Breast epithelium (tissue), 4 donors: ENCODE results near the gene TBC1D7. TPM values are rescaled to one million over a fixed set of nuclear protein-coding genes. Genes with fewer than 3 reads are reported as not detected.

Experiments
- DNase-seq, 2 donors: peaks; one replicate each; pipeline ENCODE4 v3.0.0-alpha.2; 2019; ENCODE audit warnings: low spot score in 2 of 2
- H3K27ac ChIP-seq, 2 donors: fragments of 200-600 bp; sonication (generic) in 1 of 2; one replicate each; pipeline ENCODE4 v1.5.1; 2016 to 2019; ENCODE audit warnings: mild to moderate bottlenecking in 1 of 2
- H3K27me3 ChIP-seq, 2 donors: fragments of 200-600 bp; sonication (generic) in 1 of 2; one replicate each; pipeline versions ENCODE4 v1.5.1 to v1.6.0; 2017 to 2019; ENCODE audit warnings: control low read depth in 1 of 2, mild to moderate bottlenecking in 1 of 2
- H3K36me3 ChIP-seq: fragments of 200-600 bp; one replicate; pipeline ENCODE4 v1.5.1; 2019
- H3K4me1 ChIP-seq, 2 donors: fragments of 200-600 bp; sonication (generic); one replicate each; pipeline ENCODE4 v1.5.1; 2016 to 2019; ENCODE audit warnings: control low read depth in 1 of 2
- H3K4me3 ChIP-seq, 3 donors: fragments of 200-600 bp; sonication (generic); 1 replicate in 2 of 3; 2 replicates in 1 of 3; pipeline ENCODE4 v1.5.1; 2016 to 2019; ENCODE audit warnings: mild to moderate bottlenecking in 3 of 3, moderate library complexity in 2 of 3
- H3K9me3 ChIP-seq, 2 donors: fragments of 200-600 bp; sonication (generic) in 1 of 2; one replicate each; pipeline ENCODE4 v1.5.1; 2016 to 2019; ENCODE audit warnings: control low read depth in 1 of 2
- CTCF ChIP-seq, 3 donors: fragments of 450-650 bp; IDR thresholded peaks; one replicate each; pipeline ENCODE4 v1.5.1; 2016 to 2017; ENCODE audit warnings: antibody characterized with exemption in 3 of 3, mild to moderate bottlenecking in 3 of 3, moderate library complexity in 3 of 3
- POLR2A ChIP-seq: fragments of 450-650 bp; IDR thresholded peaks from one replicate; pipeline ENCODE4 v1.6.1; 2016; ENCODE audit warnings: antibody characterized with exemption, mild to moderate bottlenecking, moderate library complexity
- POLR2AphosphoS5 ChIP-seq, 3 donors: sonication (generic); formaldehyde crosslinking; IDR thresholded peaks; one replicate each; pipeline ENCODE4 v1.6.1; 2017; ENCODE audit warnings: antibody characterized with exemption in 3 of 3
- intact Hi-C: fragments of 100-400 bp; cut with DNase I; formaldehyde crosslinking; loops from one replicate; pipeline ENCODE4 v1.15.1; 2023; ENCODE audit warnings: low total_unique reads
- total RNA-seq, 3 donors: library from RNA; depleted of rRNA; stranded (reverse); fragments of >200 nt; gene quantifications; one replicate each; pipeline ENCODE4 v1.1.0, GENCODE V29; 2016

Gene TBC1D7
- total RNA-seq, 3 donors from 2014 or later = 8.6 to 10.6 (median 9.8) TPM

GRCh38 chr6:13339863-13340630 lies 11.7 kb upstream of the TBC1D7 start:
- Histone ChIP-seq H3K4me3 (no peak overlapping the region), H3K27ac (no peak overlapping the region), H3K9me3 (no peaks in the 10 kb centered on the region), H3K4me1 (no peaks in the 10 kb centered on the region), H3K36me3 (no peaks in the 10 kb centered on the region), H3K27me3 (no peaks in the 10 kb centered on the region)
- TF ChIP-seq POLR2A (no peak), POLR2AphosphoS5 (IDR thresholded peaks at IDR 0.05) (no peak), CTCF (IDR thresholded peaks at IDR 0.05) (no peak)
- intact Hi-C loops = no loop called here
- DNase-seq = no peak

GRCh38 chr6:13338038-13338437 lies 9.7 kb upstream of the TBC1D7 start:
- intact Hi-C loops = no loop called here

GRCh38 chr6:13336553-13336952 lies 8.2 kb upstream of the TBC1D7 start:
- peak; percentile 81 to 83 for DNase-seq
- Histone ChIP-seq H3K36me3 (no peaks in the 10 kb centered on the region), H3K4me3 (no peak overlapping the region), H3K27ac (peak overlapping the region in 1 of 2 donors; percentile 17), H3K27me3 (no peaks in the 10 kb centered on the region), H3K9me3 (no peaks in the 10 kb centered on the region), H3K4me1 (no peaks in the 10 kb centered on the region)
- intact Hi-C loops = no loop called here
- peak; percentile 62 to 95 (median 91) for TF ChIP-seq CTCF (IDR thresholded peaks at IDR 0.05)
- peak in 1 of 3 donors; percentile 50 for TF ChIP-seq POLR2AphosphoS5 (IDR thresholded peaks at IDR 0.05)
- TF ChIP-seq POLR2A = no peak

More at GRCh38 chr6:13338038-13338437, 9.7 kb upstream of the TBC1D7 start:
- Histone ChIP-seq H3K27me3 (no peaks in the 10 kb centered on the region), H3K4me3 (no peak overlapping the region), H3K36me3 (no peaks in the 10 kb centered on the region), H3K4me1 (no peaks in the 10 kb centered on the region), H3K9me3 (no peaks in the 10 kb centered on the region), H3K27ac (no peak overlapping the region)
- TF ChIP-seq POLR2A (no peak), CTCF (IDR thresholded peaks at IDR 0.05) (no peak), POLR2AphosphoS5 (IDR thresholded peaks at IDR 0.05) (no peak)
- no peak for DNase-seq

- intact Hi-C loops = no loop called here
- no peak for TF ChIP-seq CTCF (IDR thresholded peaks at IDR 0.05)
- no peak for TF ChIP-seq POLR2AphosphoS5 (IDR thresholded peaks at IDR 0.05)
- TF ChIP-seq POLR2A = no peak
- H3K27me3 ChIP-seq = no peaks in the 10 kb centered on the region
- H3K4me1 ChIP-seq = no peaks in the 10 kb centered on the region
- no peak for DNase-seq
- no peaks in the 10 kb centered on the region for H3K36me3 ChIP-seq
- H3K27ac ChIP-seq = no peak overlapping the region
- H3K9me3 ChIP-seq = no peaks in the 10 kb centered on the region
- H3K4me3 ChIP-seq = no peak overlapping the region
Measured at GRCh38 chr6:13334953-13335352, 6.6 kb upstream of the TBC1D7 start.

- intact Hi-C loops = no loop called here
- DNase-seq = no peak
- Histone ChIP-seq H3K4me1 (no peaks in the 10 kb centered on the region), H3K27me3 (no peaks in the 10 kb centered on the region), H3K9me3 (no peaks in the 10 kb centered on the region), H3K36me3 (no peaks in the 10 kb centered on the region), H3K4me3 (no peak overlapping the region), H3K27ac (no peak overlapping the region)
- no peak for TF ChIP-seq POLR2A
- no peak for TF ChIP-seq CTCF (IDR thresholded peaks at IDR 0.05)
- no peak for TF ChIP-seq POLR2AphosphoS5 (IDR thresholded peaks at IDR 0.05)
Measured at GRCh38 chr6:13332349-13332706, 4.0 kb upstream of the TBC1D7 start.
